HG03103 (cell line): ENCODE results near the gene CNP.

ENCODE experiments used
- ATAC-seq: cut with Tn5 transposase; IDR thresholded peaks from one replicate; pipeline ENCODE4 v1.9.1; 2021; ENCODE audit warnings: low read depth; ENCODE audit not compliant: unreplicated experiment

CNP gene

DNA sequence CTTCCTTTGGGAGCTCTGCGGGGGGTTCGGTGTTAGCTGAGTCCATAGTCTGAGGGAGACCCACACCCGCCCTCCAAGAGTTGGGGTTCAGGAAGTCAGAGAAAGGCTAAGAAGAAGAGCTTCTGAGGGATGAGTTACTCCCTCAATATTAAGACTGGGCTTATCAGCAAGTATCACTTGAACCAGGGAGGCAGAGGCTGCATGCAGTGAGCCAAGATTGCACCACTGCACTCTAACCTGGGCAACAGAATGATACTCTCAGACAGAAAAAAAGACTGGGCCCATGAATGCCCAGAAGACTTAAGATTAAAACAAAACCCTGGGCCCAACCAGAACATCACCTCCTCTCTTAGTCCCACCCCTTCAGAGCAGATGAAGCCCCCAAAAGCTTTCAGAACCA lies 59.3 kb downstream of the CNP start:
- ATAC-seq = no peak

GRCh38 chr17:42026857-42027589 lies 60.4 kb downstream of the CNP start:
- no peak for ATAC-seq
